ENCODE results near the gene UNC13B.

UNC13B gene

DNA sequence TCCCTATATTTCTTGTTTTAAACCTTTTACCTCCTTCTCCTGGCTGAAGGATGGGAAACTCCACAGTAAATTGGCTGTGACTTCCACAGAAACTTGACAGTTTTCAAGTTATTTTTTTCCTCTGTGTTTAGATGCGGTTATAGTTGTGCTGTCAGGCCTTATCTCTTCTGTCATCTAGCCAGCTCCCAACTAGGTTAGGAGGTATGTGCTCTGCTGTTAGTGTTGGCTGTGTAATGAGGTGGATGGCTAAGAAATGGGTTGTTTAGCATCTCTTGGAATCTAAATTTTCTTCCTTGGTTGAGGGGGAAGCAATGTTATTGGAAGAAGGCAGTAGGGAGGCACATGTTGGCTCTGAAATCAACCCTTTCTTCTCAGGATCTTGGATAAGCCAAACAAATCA is 178.2 kb downstream of the UNC13B start:
- no peak for DNase-seq

DNA sequence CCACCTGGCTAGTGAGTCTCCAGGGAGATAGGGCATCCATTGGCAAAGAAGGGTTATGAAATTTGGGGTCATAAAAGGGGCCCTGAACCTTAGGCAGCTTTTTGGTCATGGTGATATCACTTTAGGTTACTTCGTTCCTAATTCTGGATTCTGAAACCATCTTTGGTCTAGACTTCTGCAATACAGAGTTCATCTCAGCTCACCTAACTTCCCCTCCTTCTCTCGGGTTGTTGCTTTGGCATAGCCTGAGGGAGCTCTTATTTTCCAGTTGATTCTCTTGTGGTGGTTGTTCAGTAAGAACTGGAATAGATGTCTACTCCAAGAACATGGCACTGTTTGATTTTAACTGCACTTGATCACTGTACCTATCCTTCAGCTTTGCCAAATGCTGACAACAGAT is 179.2 kb downstream of the UNC13B start:
- no peak for DNase-seq

DNA sequence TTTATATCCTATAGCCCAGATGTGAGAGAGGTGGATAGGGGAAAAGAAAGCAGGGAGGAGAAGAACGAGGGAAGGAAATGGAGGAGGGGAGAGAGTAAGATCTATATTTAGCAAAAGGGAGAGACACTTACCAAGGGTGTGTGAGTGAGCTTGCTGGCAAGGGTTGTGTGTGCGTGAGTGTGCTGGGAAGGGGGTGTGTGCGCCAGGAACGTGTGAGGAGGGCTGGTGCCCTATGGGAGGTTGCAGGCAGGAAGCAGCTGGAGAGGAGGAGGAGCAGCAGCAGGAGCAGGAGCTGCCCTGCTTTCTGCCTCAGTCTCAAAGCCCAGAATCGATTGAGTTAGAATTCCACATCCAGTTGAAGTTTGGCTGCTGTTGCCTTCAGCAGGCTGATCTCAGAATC is 179.8 kb downstream of the UNC13B start:
- no peak for DNase-seq

DNA sequence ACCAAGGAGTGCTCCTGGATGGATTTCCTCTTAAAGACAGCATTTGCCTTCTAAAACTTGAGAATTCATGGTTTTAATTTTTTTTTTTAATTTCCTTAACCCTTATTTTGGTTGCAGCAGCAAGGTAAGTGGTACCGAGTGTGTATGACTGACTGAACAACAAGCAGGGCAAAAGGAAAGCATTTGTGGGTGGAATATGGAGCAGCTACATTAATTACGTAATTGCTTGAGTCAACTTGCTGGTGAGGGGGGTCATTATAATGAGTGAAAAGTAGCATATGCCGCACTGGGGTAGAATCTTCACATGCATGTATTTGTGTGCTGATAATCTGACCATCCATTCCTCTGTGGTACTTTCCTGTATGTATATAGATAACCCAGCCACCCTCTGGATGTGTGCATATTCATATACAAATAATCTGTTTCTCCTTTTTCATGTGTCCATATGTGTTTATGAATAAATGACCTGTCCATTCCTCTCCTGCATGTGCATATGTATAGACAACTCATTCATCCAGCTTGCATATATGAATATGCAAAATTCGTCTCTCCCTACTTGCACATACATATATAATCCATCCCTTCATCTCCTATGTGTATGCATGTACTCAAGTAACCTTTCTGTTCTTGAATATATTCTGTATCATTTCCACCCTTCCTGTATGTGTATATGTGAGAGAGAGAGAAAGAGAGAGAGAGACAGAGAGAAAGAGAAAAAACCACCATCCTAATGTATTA is 180.6 kb downstream of the UNC13B start:
- DNase-seq, result peak; percentile 2

DNA sequence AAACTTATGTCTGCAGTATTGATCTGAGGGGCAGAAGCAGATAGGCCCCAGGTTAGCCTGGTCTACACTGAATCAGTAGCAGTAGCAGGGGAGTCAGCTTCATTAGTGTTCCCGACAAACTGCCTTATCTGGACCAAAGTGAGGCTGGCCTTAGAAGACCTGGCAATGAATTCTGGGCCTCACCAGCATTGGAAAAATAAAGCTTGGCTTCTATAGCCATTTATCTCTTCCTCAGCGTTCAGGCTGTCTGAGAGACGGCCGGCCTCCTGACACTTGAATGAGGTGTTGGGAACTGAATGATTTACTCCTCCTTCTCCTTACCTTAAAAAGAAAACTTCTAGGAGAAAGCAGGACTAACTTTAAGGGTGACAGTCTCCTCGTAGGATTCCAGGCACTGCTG is 186.3 kb downstream of the UNC13B start:
- DNase-seq, result no peak

DNA sequence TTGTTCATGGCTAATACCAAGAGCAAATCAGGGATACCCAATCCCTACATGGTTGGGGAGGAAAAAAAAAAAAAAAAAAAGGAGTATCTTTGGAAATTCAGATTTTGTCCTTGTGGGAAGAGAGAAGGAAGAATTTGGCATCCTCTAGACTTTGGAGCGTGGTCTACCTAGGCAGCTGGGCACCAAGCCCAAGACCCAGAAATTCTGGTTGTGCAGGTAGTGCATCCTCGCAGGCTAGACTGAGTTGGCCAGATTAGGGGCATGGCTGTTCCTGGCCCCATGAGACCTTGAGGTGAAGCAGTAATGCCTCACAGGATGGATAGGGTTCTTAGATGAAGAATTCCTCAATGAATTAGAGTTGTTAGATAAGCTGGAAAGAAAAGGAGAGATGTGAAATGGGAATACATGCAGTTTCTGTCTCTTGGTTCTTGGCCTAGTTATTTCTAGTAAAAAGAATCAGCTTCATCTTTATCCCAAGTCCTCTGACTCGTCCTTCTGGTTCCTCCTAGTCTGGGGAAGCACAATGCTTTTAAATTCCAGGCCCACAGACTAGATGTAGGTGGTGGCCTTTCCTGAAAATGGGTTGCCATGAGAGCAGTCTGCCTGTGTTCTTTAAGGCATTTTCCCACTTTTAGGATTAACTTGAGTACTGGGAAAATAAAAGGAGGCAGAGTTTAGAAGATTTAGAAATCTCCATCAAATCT is 187.6 kb downstream of the UNC13B start:
- no peak for DNase-seq

DNA sequence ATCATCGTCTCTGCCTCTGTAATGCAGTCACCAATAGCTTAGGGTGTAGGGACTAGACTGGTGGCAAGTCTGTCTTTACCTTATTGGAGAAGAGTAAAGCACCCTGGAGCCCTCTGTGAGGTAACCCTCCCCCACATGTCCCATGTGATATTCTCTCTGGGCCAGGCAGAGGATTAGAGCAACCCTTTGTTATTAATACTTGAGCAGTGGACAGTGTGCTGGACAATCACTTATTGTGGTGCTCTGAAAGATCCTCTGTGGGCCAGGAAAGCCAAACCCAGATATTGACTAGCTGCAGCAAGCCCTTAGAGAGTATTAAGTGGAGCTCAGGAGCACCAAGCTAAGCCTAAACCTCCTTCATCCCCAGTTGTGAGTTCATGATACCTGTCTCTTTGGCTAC is 188.4 kb downstream of the UNC13B start:
- DNase-seq, result no peak

DNA sequence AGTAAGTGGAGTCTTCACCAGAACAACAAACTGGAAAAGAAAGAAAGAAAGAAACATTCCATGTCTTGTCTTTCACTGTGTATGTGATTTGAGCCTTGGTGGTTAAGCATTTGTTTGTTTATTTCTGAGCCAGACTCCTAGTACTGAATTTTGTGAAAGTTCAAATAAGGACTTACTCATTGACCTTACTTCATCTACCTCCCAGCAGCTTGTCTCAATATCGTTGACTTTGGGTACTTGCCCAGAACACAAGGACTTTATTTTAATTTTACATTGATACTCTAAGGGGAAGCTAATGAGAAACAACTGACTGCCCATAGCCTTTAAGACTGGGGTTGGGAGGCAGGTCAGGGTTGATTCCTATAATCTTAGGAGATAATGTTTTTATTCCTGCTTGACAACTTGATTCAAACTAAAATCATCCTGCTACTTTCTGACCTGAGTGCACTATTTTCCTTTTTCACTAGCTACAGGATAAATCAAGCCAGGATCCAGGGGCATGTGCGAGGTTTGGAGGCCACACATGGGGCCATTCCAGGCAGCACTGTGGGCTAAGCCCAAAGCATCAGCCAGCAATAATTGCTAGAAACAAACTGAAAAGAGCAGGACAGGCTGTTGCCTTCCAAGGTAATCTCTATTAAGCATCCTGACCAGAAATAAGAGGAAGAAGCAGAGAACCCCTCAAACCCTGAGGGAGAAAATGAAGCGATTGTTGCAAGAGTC is 189.2 kb downstream of the UNC13B start:
- no peak for DNase-seq

DNA sequence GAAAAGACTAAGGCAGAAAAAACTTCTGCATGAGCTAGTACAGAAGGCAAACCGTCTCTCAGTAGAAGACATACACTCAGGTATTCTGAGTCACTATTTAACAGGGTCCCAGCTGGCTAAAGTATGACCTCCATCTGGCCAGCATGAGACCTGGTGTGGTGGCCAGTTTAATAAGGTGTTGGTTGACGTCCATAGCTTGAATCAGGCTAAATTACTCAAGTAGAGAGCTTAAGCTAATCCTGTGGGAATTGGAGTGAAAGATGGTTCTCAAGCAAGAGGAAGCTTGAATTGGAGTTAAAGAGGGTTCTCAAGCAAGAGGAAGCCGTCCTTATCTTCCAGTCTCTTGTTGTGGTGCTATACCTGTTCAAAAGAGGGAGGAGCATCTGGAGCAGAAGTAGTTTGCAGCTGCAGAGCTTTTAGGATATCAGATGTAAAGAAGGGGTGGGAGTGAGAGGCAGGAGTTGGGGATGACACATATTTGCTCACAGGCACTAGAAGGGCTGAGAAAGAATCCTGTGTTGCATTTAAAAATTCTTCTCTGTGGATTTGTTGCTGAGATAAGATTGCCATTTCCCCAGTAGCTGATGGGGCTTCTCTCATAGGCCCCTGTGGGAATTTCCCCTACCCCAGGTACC is 192.0 kb downstream of the UNC13B start:
- DNase-seq, result no peak

DNA sequence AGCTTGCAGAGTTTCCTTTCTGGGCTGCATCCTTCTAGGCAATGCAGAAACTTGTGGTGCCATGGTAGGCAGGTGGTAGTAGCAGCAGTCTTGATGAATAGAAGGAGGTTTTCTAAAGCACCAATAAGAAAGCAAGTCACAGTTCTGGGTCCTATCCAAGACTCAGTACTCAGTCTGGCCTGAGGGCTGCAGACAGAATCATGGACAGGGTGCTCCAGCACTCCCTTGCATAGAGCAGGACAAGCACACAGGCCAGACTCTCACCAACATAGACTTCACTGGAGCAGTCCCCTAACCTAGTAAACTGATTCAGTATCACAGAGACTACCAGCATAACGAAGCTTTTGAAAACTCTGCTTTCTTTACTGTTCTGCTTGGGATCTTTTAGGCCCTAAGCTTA is 194.1 kb downstream of the UNC13B start:
- DNase-seq, result no peak

DNA sequence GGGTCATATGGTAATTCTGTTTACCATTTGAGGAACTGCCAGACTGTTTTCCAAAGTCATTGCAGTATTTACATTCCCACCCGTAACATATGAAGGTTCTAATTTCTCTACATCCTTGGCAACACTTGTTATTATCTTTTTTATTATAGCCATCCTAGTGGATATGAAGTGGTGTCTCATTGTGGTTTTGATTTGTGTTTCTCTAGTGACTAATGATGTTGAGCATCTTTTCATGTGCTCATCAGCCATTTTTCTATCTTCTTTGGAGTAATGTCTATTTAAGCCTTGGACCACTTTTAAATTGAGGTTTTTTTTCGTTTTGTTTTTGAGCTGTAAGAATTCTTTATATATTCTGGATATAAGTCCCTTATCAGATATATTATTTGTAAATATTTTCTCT is 195.3 kb downstream of the UNC13B start:
- no peak for DNase-seq

DNA sequence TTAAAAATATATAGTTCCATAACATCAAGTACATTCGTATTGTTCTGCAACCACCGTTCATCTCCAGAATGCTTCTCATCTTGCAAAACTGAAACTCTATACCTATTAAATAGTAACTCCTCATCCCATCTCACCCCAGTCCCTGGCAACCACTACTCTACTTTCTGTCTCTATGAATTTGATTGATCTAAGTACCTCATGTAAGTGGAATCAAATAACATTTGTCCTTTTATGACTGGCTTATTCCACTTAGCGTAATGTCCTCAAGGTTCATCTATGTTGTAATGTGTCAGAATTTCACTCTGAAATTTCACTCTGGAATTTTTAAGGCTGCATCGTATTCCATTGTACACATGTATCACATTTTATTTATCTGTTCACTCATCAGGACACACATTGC is 196.0 kb downstream of the UNC13B start:
- DNase-seq, result no peak

DNA sequence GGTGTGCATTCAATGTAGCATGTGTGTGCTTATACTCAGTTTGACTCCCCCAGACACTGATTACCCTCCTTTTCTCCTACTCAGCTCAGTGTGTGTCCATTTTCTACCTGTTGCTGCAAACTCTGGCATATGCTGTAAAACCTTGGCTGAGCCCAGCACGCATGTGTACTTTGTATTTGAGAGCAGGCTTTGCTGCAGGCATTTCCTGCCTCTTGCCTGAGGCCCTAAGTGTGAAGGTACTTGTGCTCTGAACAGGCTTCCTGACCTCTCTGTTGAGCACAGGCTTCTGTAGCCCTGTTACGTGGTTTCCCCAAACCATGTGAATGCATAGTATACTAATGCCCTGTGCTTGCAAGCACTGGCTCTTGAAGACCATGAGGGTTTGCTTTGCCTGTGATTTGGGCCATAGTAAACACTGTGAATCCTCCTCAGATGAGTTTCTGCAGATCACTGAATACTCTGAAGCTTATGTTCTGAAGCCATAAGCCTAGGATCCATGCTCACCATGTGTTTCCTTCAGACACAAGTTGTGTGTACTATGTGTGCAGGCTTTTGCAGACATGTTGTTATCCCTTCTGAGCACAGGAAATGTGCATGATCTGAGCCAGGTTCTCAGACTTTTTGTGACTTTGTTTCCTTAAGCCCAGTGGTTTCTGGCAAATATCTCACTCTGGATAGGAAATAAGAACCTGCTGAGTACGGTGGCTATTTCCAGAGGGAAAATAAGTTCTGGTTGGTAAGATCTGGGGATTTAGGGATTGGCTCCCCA is 203.2 kb downstream of the UNC13B start:
- no peak for DNase-seq

DNA sequence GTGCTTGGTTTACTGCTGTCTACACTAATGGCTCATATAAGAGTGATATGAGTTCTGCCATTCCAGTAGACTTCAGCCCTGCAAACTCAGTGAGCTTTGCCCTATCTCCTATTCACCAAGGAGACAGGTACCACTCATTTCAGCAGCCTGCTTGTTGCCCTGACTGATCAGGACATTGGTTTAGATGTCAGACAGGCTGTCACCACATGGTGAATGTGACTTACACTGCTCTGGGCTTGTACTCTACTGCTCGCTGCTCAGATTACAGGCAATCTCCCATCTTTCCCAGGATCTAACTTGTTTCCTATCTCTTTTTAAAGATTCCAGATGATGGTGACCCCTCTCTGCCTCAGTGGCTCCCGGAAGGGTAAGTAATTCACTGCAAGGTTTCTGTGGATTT is 204.8 kb downstream of the UNC13B start:
- DNase-seq, result no peak

DNA sequence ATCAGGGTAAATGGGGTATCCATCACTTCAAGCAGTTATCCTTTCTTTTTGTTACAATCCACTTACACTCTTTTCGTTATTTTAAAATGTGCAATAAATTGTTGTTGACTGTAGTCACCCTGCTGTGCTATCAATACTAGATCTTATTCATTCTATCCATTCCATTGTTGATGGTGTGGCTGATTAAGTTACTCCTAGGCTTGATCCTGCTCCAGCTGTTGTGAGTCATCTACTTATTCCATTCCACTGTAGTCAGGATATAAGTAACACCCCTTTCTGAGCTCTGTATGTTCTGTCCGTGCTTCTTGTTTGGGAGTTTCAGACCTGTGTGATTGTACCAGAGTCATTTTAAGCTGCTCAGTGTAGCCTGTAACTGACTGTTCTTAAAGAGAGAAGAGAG is 205.6 kb downstream of the UNC13B start:
- no peak for DNase-seq

DNA sequence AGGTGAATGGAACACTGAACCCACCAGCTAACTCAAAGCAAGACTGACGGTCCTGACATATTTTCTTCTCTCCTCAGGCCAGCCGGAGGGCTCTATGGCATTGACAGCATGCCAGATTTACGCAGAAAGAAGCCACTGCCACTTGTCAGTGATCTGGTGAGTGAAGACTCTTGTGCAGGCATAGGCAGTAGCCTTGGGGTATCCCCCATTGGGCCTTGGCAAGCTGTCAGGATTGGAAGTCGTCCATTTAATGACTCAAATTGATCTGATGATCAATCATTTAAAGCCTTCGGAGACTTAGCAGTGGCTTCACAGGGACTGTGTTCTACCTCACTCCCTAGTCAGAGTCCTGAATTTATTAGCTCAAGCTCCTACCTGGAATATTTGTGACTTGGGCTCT is 208.4 kb downstream of the UNC13B start:
- DNase-seq, result no peak

DNA sequence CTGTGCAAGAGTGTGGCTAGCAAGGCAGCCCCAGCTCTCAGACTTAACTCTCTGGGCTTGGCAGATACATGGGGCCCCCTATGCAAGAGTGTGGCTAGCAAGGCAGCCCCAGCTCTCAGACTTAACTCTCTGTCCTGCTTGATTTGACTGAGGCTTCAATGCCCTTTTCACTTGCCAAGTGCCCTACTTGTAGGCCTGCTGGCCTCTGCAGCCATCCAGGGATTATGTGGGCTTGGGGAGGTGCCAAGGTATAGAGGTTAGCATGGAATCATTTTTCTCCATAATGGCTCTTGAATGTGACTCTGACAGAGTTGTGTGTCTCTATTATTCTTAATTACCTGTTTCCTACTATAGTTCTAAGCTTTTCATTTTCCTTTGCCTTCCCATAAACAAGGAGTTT is 212.6 kb downstream of the UNC13B start:
- DNase-seq, result no peak

DNA sequence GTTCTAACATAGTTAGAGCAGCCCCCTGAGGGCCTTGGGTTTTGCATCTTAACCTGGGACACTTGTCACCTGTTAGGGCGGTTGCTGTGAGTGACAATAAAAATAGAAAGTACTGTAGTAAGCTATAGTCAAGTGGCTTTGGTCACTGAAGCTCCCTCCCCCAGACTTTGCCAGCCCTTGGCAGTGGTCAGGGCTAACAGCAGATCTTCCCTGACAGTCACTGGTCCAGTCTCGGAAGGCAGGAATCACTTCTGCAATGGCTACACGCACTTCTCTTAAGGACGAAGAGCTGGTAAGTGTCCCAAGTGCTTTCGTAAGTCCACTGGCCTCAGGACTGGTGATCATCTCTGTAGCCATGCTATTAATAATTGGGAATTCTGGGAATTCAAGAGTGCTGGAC is 213.1 kb downstream of the UNC13B start:
- no peak for DNase-seq

DNA sequence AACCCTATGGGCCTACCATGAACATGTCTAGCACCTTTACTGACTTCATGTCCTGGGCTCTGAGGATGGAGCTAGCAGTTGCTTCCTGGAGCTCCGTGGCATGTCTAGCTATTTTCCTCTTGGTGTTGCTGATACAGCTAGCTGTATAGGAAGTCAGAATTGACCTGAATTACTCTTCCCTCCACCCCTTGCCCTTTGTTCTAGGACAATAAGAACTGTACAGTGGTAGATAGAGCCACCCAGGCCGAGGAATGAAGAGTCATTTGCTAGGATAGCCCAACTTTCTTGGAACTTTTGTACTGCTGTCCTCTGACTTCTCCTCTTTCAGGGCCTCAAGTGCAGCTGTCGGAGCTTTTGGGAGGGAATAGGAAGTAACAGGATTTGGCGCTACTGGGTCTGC is 218.2 kb downstream of the UNC13B start:
- DNase-seq, result no peak

DNA sequence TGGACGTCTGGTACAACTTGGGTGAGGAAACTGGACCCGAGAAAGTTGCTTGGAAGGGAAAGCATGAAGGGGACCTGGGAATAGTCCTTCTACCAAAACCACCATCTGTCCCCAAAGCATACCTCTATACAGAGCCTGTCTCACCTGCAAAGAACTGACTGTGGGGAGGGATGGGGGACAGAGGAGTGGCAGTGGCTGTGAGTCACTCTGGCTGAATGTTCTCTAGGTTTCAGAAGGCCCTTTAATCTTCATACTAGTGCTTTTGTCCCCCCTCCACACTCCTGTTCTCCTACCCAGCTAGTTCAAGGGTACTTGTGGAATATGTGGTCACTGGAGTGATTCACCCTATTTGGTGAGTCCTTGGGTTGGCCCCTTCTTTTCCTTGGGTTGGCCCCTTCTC is 218.8 kb downstream of the UNC13B start:
- no peak for DNase-seq

DNA sequence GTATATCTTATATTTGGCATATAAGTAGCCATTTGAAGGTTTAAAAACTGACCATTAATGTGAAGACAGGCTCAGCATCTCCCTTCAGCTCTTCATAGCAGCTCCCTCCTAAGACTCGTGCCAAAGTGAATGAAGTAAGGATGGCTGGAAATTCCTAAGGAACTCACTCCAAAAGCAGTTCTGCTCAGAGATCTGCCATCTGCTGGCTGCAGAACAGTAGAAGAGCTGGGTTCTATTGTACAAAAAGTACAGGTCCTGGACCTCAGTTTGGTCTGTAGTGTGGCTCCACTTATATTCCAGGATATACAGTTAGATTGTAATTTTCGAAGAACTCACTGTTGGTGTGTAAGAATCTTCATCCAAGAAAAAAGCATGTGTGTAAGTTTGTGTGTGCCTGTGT is 223.2 kb downstream of the UNC13B start:
- no peak for DNase-seq

DNA sequence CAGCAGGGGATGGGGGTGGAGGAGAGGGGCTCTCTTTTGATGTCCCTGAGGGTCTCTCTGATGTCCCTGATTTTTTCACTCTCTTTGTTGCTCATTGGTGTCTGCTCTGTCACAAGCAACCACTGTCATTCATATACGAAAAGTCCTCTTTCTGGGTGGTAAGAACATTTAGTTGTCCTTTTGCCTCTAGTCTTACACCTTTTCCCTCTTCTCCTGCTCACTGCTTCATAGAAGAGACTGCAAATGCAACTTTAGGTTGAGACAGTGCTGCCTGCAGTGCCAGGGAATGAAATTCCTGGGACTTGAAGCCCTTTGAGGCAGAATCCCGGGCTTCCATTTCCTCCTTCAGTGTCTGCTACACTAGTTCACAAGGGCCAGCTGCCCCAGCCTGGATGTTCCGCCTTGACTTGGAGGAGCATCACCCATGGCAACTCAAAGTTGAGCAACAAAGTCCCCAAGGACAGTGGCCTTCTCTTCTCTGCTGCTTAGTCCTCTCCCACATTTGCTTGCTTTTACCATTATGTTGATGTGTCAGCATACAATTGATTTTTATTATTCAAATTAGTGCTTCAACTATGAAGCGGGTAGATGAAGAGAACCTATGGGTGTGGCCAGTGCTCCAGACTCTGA is 233.4 kb downstream of the UNC13B start:
- DNase-seq, result peak; percentile 3
